Uterus (tissue), 4 donors: ENCODE results near the gene IGFALS. TPM values are rescaled to one million over a fixed set of nuclear protein-coding genes. Genes with fewer than 3 reads are reported as not detected.

ENCODE experiments used
- DNase-seq, 2 donors: peaks; one replicate each; pipeline ENCODE4 v3.0.0-alpha.2; 2019 to 2020
- H3K27ac ChIP-seq, 2 donors: fragments of 200-600 bp; sonication (generic); 1 replicate in 1 of 2; 2 replicates in 1 of 2; pipeline ENCODE4 v1.5.1; 2016 to 2018
- H3K27me3 ChIP-seq, 2 donors: fragments of 200-600 bp; sonication (generic); one replicate each; pipeline ENCODE4 v1.5.1; 2018 to 2019; ENCODE audit warnings: control low read depth in 1 of 2
- H3K36me3 ChIP-seq, 2 donors: fragments of 200-600 bp; sonication (generic); one replicate each; pipeline ENCODE4 v1.5.1; 2019; ENCODE audit warnings: control low read depth in 1 of 2
- H3K4me1 ChIP-seq, 2 donors: fragments of 200-600 bp; sonication (generic); one replicate each; pipeline ENCODE4 v1.5.1; 2018 to 2019; ENCODE audit warnings: control low read depth in 1 of 2
- H3K4me3 ChIP-seq, 2 donors: fragments of 200-600 bp; sonication (generic); 1 replicate in 1 of 2; 2 replicates in 1 of 2; pipeline ENCODE4 v1.5.1; 2018 to 2019; ENCODE audit warnings: mild to moderate bottlenecking in 1 of 2
- H3K9me3 ChIP-seq, 2 donors: fragments of 200-600 bp; sonication (generic); one replicate each; pipeline ENCODE4 v1.5.1; 2019; ENCODE audit warnings: control low read depth in 1 of 2
- CTCF ChIP-seq, 4 experiments: fragments of 200-600 bp in 2 of 4; fragments of 450-650 bp in 2 of 4; sonication (generic) in 2 of 4; IDR thresholded peaks; one replicate each; pipeline ENCODE4 v1.5.1; 2016 to 2019; ENCODE audit warnings: antibody characterized with exemption in 4 of 4, mild to moderate bottlenecking in 2 of 4, moderate library complexity in 1 of 4
- POLR2A ChIP-seq, 2 donors: fragments of 450-650 bp; IDR thresholded peaks; one replicate each; pipeline ENCODE4 v1.6.1; 2016; ENCODE audit warnings: antibody characterized with exemption in 2 of 2, mild to moderate bottlenecking in 1 of 2, moderate library complexity in 1 of 2
- intact Hi-C: fragments of 100-400 bp; cut with DNase I; formaldehyde crosslinking; loops from one replicate; pipeline ENCODE4 v1.15.1; 2023; ENCODE audit warnings: low total_unique reads
- total RNA-seq, 4 donors: library from RNA; depleted of rRNA in 3 of 4; stranded (reverse); fragments of >200 nt in 3 of 4; gene quantifications; one replicate each; pipeline versions ENCODE4 v1.1.0 to v1.2.4, GENCODE V29; 2014 to 2023
- donor health status: DM: yes; HTN: yes; CAD: no.

IGFALS gene
- total RNA-seq, 4 donors from 2014 or later = 0.49 to 1.2 TPM; not detected in 2

GRCh38 chr16:1785846-1786170 is 7.7 kb downstream of the IGFALS start:
- no peak for DNase-seq
- Histone ChIP-seq H3K27ac (no peak overlapping the region), H3K4me3 (no peak overlapping the region), H3K4me1 (peaks cover 0 to 7% of the 10 kb centered on the region in 2 donors), H3K9me3 (no peaks in the 10 kb centered on the region), H3K27me3 (no peaks in the 10 kb centered on the region), H3K36me3 (no peaks in the 10 kb centered on the region)
- intact Hi-C loops = no loop called here
- TF ChIP-seq POLR2A (IDR thresholded peaks at IDR 0.05) = no peak
- TF ChIP-seq CTCF (IDR thresholded peaks at IDR 0.05) = no peak

- no peak overlapping the region for H3K27ac ChIP-seq
- DNase-seq = peak in 1 of 2 donors; percentile 13
- no peaks in the 10 kb centered on the region for H3K27me3 ChIP-seq
- no peaks in the 10 kb centered on the region for H3K36me3 ChIP-seq
- H3K4me1 ChIP-seq = peaks cover 0 to 7% of the 10 kb centered on the region in 2 donors
- H3K4me3 ChIP-seq = no peak overlapping the region
- TF ChIP-seq POLR2A (IDR thresholded peaks at IDR 0.05) = no peak
- TF ChIP-seq CTCF (IDR thresholded peaks at IDR 0.05) = no peak
- H3K9me3 ChIP-seq = no peaks in the 10 kb centered on the region
- intact Hi-C loops = no loop called here
Observed at GRCh38 chr16:1784977-1785845, 8.3 kb downstream of the IGFALS start.

GRCh38 chr16:1782408-1783264 is 10.9 kb downstream of the IGFALS start, which contains the start of the genes NUBP2 and SPSB3:
NUBP2 (plus strand) TSS chr16:1782960; CDS start chr16:1783021, 61 bp downstream.
SPSB3 (minus strand) TSS chr16:1782571; CDS start chr16:1781483, 1,088 bp downstream.
- TF ChIP-seq POLR2A (IDR thresholded peaks at IDR 0.05) (peak; percentile 62 to 80), CTCF (IDR thresholded peaks at IDR 0.05) (peak in 1 of 4 experiments; percentile 3)
- Histone ChIP-seq H3K4me1 (peaks cover 0 to 7% of the 10 kb centered on the region in 2 donors), H3K4me3 (peak within 1 kb of the TSS; percentile 67 to 98), H3K27ac (peak within 1 kb of the TSS; percentile 80 to 87), H3K27me3 (no peaks in the 10 kb centered on the region), H3K36me3 (no peaks in the 10 kb centered on the region), H3K9me3 (no peaks in the 10 kb centered on the region)
- intact Hi-C loops = no loop called here
- DNase-seq = peak; percentile 99 to 100

GRCh38 chr16:1781758-1782407 is 11.6 kb downstream of the IGFALS start:
- intact Hi-C loops = no loop called here
- Histone ChIP-seq H3K9me3 (no peaks in the 10 kb centered on the region), H3K4me1 (peaks cover 0 to 7% of the 10 kb centered on the region in 2 donors), H3K4me3 (peak overlapping the region; percentile 47 to 98), H3K36me3 (no peaks in the 10 kb centered on the region), H3K27me3 (no peaks in the 10 kb centered on the region), H3K27ac (peak overlapping the region; percentile 80 to 87)
- peak in 1 of 2 donors; percentile 33 for DNase-seq
- TF ChIP-seq POLR2A (IDR thresholded peaks at IDR 0.05) (no peak), CTCF (IDR thresholded peaks at IDR 0.05) (no peak)
